CD14-positive monocyte (primary cell): ENCODE data around the gene HSD17B10. TPM values are rescaled to one million over a fixed set of nuclear protein-coding genes. Genes with fewer than 3 reads are reported as not detected.

Experiments
- DNase-seq, 3 donors: peaks; one replicate each; pipeline ENCODE4 v3.0.0-alpha.2; 2011 to 2022
- H2AFZ ChIP-seq: 2 replicates; pipeline ENCODE4 v1.6.0; 2012; ENCODE audit warnings: mild to moderate bottlenecking, low read depth, low read length, inconsistent platforms; ENCODE audit not compliant: insufficient read depth, poor library complexity, severe bottlenecking
- H3K27ac ChIP-seq, 2 donors: 1 replicate in 1 of 2; 2 replicates in 1 of 2; pipeline ENCODE4 v1.5.1; 2012 to 2013; ENCODE audit warnings: low read length in 2 of 2, control low read depth in 1 of 2, inconsistent platforms in 1 of 2, low read depth in 1 of 2, mild to moderate bottlenecking in 1 of 2
- H3K27me3 ChIP-seq, 2 donors: one replicate each; pipeline versions ENCODE4 v1.6.0 to v1.6.1; 2011 to 2013; ENCODE audit warnings: low read length in 2 of 2; ENCODE audit not compliant: control insufficient read depth in 2 of 2, insufficient read depth in 2 of 2
- H3K36me3 ChIP-seq, 2 donors: replicated peaks in 1 of 2; 1 replicate in 1 of 2; 2 replicates in 1 of 2; pipeline versions ENCODE4 v1.5.1 to v1.6.1; 2012 to 2013; ENCODE audit warnings: low read length in 2 of 2, control low read depth in 1 of 2, inconsistent platforms in 1 of 2, mild to moderate bottlenecking in 1 of 2; ENCODE audit not compliant: insufficient read depth in 2 of 2, control insufficient read depth in 1 of 2
- H3K4me1 ChIP-seq, 2 donors: 1 replicate in 1 of 2; 2 replicates in 1 of 2; pipeline versions ENCODE4 v1.5.1 to v1.6.1; 2012 to 2013; ENCODE audit warnings: low read length in 2 of 2, control low read depth in 1 of 2, inconsistent platforms in 1 of 2, mild to moderate bottlenecking in 1 of 2, moderate library complexity in 1 of 2; ENCODE audit not compliant: insufficient read depth in 2 of 2, control insufficient read depth in 1 of 2
- H3K4me2 ChIP-seq: replicated peaks from 2 replicates; pipeline ENCODE3; 2012; ENCODE audit warnings: low read length, moderate library complexity, mild to moderate bottlenecking; ENCODE audit not compliant: poor library complexity, severe bottlenecking; ENCODE audit errors: extremely low read depth
- H3K4me3 ChIP-seq, 3 experiments: fragments of 200-600 bp in 1 of 3; sonication (generic) in 1 of 3; replicated peaks in 1 of 3; 1 replicate in 2 of 3; 2 replicates in 1 of 3; pipeline ENCODE4 v1.5.1; 2011 to 2013; ENCODE audit warnings: low read length in 3 of 3, mild to moderate bottlenecking in 3 of 3, control low read depth in 2 of 3, low read depth in 2 of 3, inconsistent platforms in 1 of 3, moderate library complexity in 1 of 3
- H3K79me2 ChIP-seq: 2 replicates; pipeline ENCODE4 v1.6.0; 2012; ENCODE audit warnings: mild to moderate bottlenecking, control low read depth, inconsistent platforms, low read length, moderate library complexity; ENCODE audit not compliant: insufficient read depth
- H3K9ac ChIP-seq: 2 replicates; pipeline ENCODE4 v1.6.0; 2017; ENCODE audit warnings: low read length, mild to moderate bottlenecking; ENCODE audit not compliant: insufficient read depth, poor library complexity, severe bottlenecking
- H3K9me3 ChIP-seq, 2 donors: replicated peaks in 1 of 2; 1 replicate in 1 of 2; 2 replicates in 1 of 2; pipeline versions ENCODE4 v1.5.1 to v1.6.1; 2012 to 2013; ENCODE audit warnings: low read length in 2 of 2, control low read depth in 1 of 2; ENCODE audit not compliant: control insufficient read depth in 1 of 2, insufficient read depth in 1 of 2
- H4K20me1 ChIP-seq: 2 replicates; pipeline ENCODE4 v1.6.0; 2012; ENCODE audit warnings: mild to moderate bottlenecking, low read length, control low read depth, moderate library complexity; ENCODE audit not compliant: insufficient read depth
- H3K27ac Mint-ChIP-seq, 7 donors: one replicate each; pipeline ENCODE4 v1.8.0; 2020; ENCODE audit warnings: mild to moderate bottlenecking in 7 of 7, mixed read lengths in 7 of 7, moderate library complexity in 6 of 7, inconsistent platforms in 2 of 7
- H3K27me3 Mint-ChIP-seq, 3 donors: one replicate each; pipeline ENCODE4 v1.8.0; 2021 to 2022; ENCODE audit warnings: low read depth in 3 of 3, mild to moderate bottlenecking in 3 of 3, mixed read lengths in 3 of 3, moderate library complexity in 3 of 3, inconsistent platforms in 1 of 3
- H3K36me3 Mint-ChIP-seq, 2 donors: one replicate each; pipeline ENCODE4 v1.8.0; 2020; ENCODE audit warnings: mixed read lengths in 2 of 2, inconsistent platforms in 1 of 2, mild to moderate bottlenecking in 1 of 2
- H3K4me1 Mint-ChIP-seq: one replicate; pipeline ENCODE4 v1.8.0; 2020; ENCODE audit warnings: mild to moderate bottlenecking, mixed read lengths
- H3K4me3 Mint-ChIP-seq, 2 donors: one replicate each; pipeline ENCODE4 v1.8.0; 2020; ENCODE audit warnings: mild to moderate bottlenecking in 2 of 2, mixed read lengths in 2 of 2, moderate library complexity in 1 of 2
- H3K9me3 Mint-ChIP-seq, 7 donors: one replicate each; pipeline ENCODE4 v1.8.0; 2020 to 2022; ENCODE audit warnings: mixed read lengths in 7 of 7, mild to moderate bottlenecking in 6 of 7, moderate library complexity in 6 of 7, inconsistent platforms in 2 of 7
- CTCF ChIP-seq: fragments of 200-600 bp; IDR thresholded peaks from one replicate; pipeline ENCODE4 v1.8.0; 2022; ENCODE audit warnings: antibody characterized with exemption, mild to moderate bottlenecking
- WGBS: methylation state at CpG from one replicate; pipeline ENCODE4 v1.1.5; 2013; ENCODE audit warnings: missing lambda C conversion rate; ENCODE audit not compliant: insufficient coverage; 5-methylcytosine and 5-hydroxymethylcytosine counted together
- intact Hi-C, 2 donors: fragments of 100-400 bp; cut with micrococcal nuclease; formaldehyde crosslinking; loops; one replicate each; pipeline versions ENCODE4 v1.15.0 to v1.15.1; 2023
- polyA plus RNA-seq, 3 donors: library from polyadenylated mRNA; depleted of rRNA in 1 of 3; unstranded in 2 of 3; stranded (reverse) in 1 of 3; fragments of 300-500 nt in 2 of 3; fragments of >200 nt in 1 of 3; fragmentation: Illumina TruSeq in 2 of 3; gene quantifications; 1 replicate in 2 of 3; 2 replicates in 1 of 3; pipeline ENCODE4 v1.2.3, GENCODE V29; 2012 to 2021

HSD17B10 gene
- polyA plus RNA-seq, 3 donors, result 93.2 to 163 (median 136) TPM

- Histone ChIP-seq H3K36me3 (no peaks in the 10 kb centered on the region), H3K9ac (no peak overlapping the region), H3K79me2 (no peaks in the 10 kb centered on the region), H3K27ac (no peak overlapping the region), H3K4me2 (no peak overlapping the region), H3K27me3 (peaks cover 0 to 2% of the 10 kb centered on the region in 2 donors), H2AFZ (no peak overlapping the region), H3K4me3 (no peak overlapping the region), H3K9me3 (no peaks in the 10 kb centered on the region), H3K4me1 (peaks cover 19 to 35% of the 10 kb centered on the region in 2 donors), H4K20me1 (no peaks in the 10 kb centered on the region)
- Mint-ChIP-seq H3K9me3 (no peaks in the 10 kb centered on the region), H3K4me3 (no peak overlapping the region), H3K27me3 (peaks cover 0 to 12% (median 1%) of the 10 kb centered on the region in 3 donors), H3K4me1 (peaks cover 32% of the 10 kb centered on the region), H3K27ac (peak overlapping the region in 1 of 7 donors; percentile 32), H3K36me3 (no peaks in the 10 kb centered on the region)
- intact Hi-C loops, result no loop called here
- no peak for TF ChIP-seq CTCF
- no CpG with 5 or more reads among the region's 5 CpGs for WGBS
- no peak for DNase-seq
Measured at GRCh38 chrX:53458082-53458481, 23.9 kb upstream of the HSD17B10 start.

GRCh38 chrX:53456254-53456653, 22.1 kb upstream of the HSD17B10 start:
- WGBS, result 0% methylated on average over 1 of the region's 3 CpGs
- no peaks in the 10 kb centered on the region for H3K9me3 Mint-ChIP-seq
- Histone ChIP-seq H3K27me3 (peaks cover 0 to 2% of the 10 kb centered on the region in 2 donors), H3K9ac (no peak overlapping the region), H3K27ac (peak overlapping the region in 1 of 2 donors; percentile 14), H3K4me2 (no peak overlapping the region), H4K20me1 (no peaks in the 10 kb centered on the region), H2AFZ (no peak overlapping the region), H3K9me3 (no peaks in the 10 kb centered on the region), H3K79me2 (no peaks in the 10 kb centered on the region), H3K4me1 (peaks cover 23 to 41% of the 10 kb centered on the region in 2 donors), H3K36me3 (no peaks in the 10 kb centered on the region), H3K4me3 (no peak overlapping the region)
- TF ChIP-seq CTCF, result no peak
- peak overlapping the region in 1 of 2 donors; percentile 6 for H3K4me3 Mint-ChIP-seq
- intact Hi-C loops, result no loop called here
- H3K4me1 Mint-ChIP-seq, result peaks cover 37% of the 10 kb centered on the region
- peak; percentile 42 to 62 (median 57) for DNase-seq
- peak overlapping the region; percentile 33 to 85 (median 75) for H3K27ac Mint-ChIP-seq
- H3K27me3 Mint-ChIP-seq, result peaks cover 0 to 12% (median 0%) of the 10 kb centered on the region in 3 donors
- no peaks in the 10 kb centered on the region for H3K36me3 Mint-ChIP-seq
